SK-N-MC (cell line): ENCODE measurements around the gene ANKLE2.

Experiments
- EZH2 ChIP-seq: fragments of 200-600 bp; sonication (generic); IDR thresholded peaks from one replicate; pipeline ENCODE4 v1.6.1; 2017; ENCODE audit warnings: antibody characterized with exemption
- POLR2AphosphoS5 ChIP-seq: IDR thresholded peaks from 2 replicates; pipeline ENCODE4 v1.6.1; 2012; ENCODE audit warnings: mild to moderate bottlenecking, low read depth, low read length, borderline replicate concordance

GRCh38 chr12:132728502-132728901, 33.1 kb downstream of the ANKLE2 start:
- no peak for TF ChIP-seq POLR2AphosphoS5
- no peak for TF ChIP-seq EZH2
